Measurements from ENCODE around the gene OR1K1. TPM values are rescaled to one million over a fixed set of nuclear protein-coding genes. Genes with fewer than 3 reads are reported as not detected.

The OR1K1 gene
- polyA plus RNA-seq, 3 donors = not detected

- intact Hi-C loops (cut with micrococcal nuclease) = no loop called here
- Histone ChIP-seq H3K4me3 (replicated peaks in 1 of 3; ENCODE audit: low read depth in 2 of 3, low read length in 3 of 3) (no peak overlapping the region), H3K9me3 (replicated peaks in 1 of 2; ENCODE audit: control insufficient read depth in 1 of 2, insufficient read depth in 1 of 2, low read length in 2 of 2) (no peaks in the 10 kb centered on the region), H3K79me2 (ENCODE audit: insufficient read depth, low read length) (no peaks in the 10 kb centered on the region), H3K27ac (ENCODE audit: low read depth in 1 of 2, low read length in 2 of 2) (no peak overlapping the region), H4K20me1 (ENCODE audit: insufficient read depth, low read length) (no peaks in the 10 kb centered on the region), H3K27me3 (ENCODE audit: control insufficient read depth in 2 of 2, insufficient read depth in 2 of 2, low read length in 2 of 2) (no peaks in the 10 kb centered on the region), H3K9ac (ENCODE audit: insufficient read depth, low read length, poor library complexity, severe bottlenecking) (no peak overlapping the region), H3K36me3 (replicated peaks in 1 of 2; ENCODE audit: control insufficient read depth in 1 of 2, insufficient read depth in 2 of 2, low read length in 2 of 2) (no peaks in the 10 kb centered on the region), H3K4me1 (ENCODE audit: control insufficient read depth in 1 of 2, insufficient read depth in 2 of 2, low read length in 2 of 2) (no peaks in the 10 kb centered on the region), H2AFZ (ENCODE audit: insufficient read depth, low read depth, low read length, poor library complexity, severe bottlenecking) (no peak overlapping the region), H3K4me2 (replicated peaks; ENCODE audit: extremely low read depth, low read length, poor library complexity, severe bottlenecking) (no peak overlapping the region)
- DNase-seq = no peak
- no peaks in the 10 kb centered on the region for H3K4me1 Mint-ChIP-seq
- peaks cover 0 to 7% (median 2%) of the 10 kb centered on the region in 3 donors for H3K27me3 Mint-ChIP-seq (ENCODE audit: low read depth in 3 of 3)
- H3K36me3 Mint-ChIP-seq = no peaks in the 10 kb centered on the region
- no peak for TF ChIP-seq CTCF (IDR thresholded peaks at IDR 0.05)
- 92% methylated on average over 3 of the region's 5 CpGs for WGBS (ENCODE audit: insufficient coverage)
- peaks cover 0 to 11% (median 2%) of the 10 kb centered on the region in 7 donors for H3K9me3 Mint-ChIP-seq
- H3K4me3 Mint-ChIP-seq = no peak overlapping the region
- H3K27ac Mint-ChIP-seq = no peak overlapping the region
These were observed 7.9 kb upstream of the OR1K1 start for GRCh38 chr9:122791872-122792669.

- no peak overlapping the region for H3K27ac ChIP-seq (ENCODE audit: low read depth in 1 of 2, low read length in 2 of 2)
- no peak for TF ChIP-seq CTCF (IDR thresholded peaks at IDR 0.05)
- intact Hi-C loops (cut with micrococcal nuclease) = no loop called here
- no peak overlapping the region for H2AFZ ChIP-seq (ENCODE audit: insufficient read depth, low read depth, low read length, poor library complexity, severe bottlenecking)
- Mint-ChIP-seq H3K4me1 (no peaks in the 10 kb centered on the region), H3K27ac (no peak overlapping the region), H3K9me3 (peaks cover 0 to 11% (median 2%) of the 10 kb centered on the region in 7 donors), H3K4me3 (no peak overlapping the region), H3K36me3 (no peaks in the 10 kb centered on the region), H3K27me3 (ENCODE audit: low read depth in 3 of 3) (peaks cover 2 to 4% (median 3%) of the 10 kb centered on the region in 3 donors)
- H3K9me3 ChIP-seq (replicated peaks in 1 of 2; ENCODE audit: control insufficient read depth in 1 of 2, insufficient read depth in 1 of 2, low read length in 2 of 2) = no peaks in the 10 kb centered on the region
- H3K4me1 ChIP-seq (ENCODE audit: control insufficient read depth in 1 of 2, insufficient read depth in 2 of 2, low read length in 2 of 2) = no peaks in the 10 kb centered on the region
- H3K4me3 ChIP-seq (replicated peaks in 1 of 3; ENCODE audit: low read depth in 2 of 3, low read length in 3 of 3) = no peak overlapping the region
- H3K4me2 ChIP-seq (replicated peaks; ENCODE audit: extremely low read depth, low read length, poor library complexity, severe bottlenecking) = no peak overlapping the region
- no peaks in the 10 kb centered on the region for H3K79me2 ChIP-seq (ENCODE audit: insufficient read depth, low read length)
- H3K36me3 ChIP-seq (replicated peaks in 1 of 2; ENCODE audit: control insufficient read depth in 1 of 2, insufficient read depth in 2 of 2, low read length in 2 of 2) = no peaks in the 10 kb centered on the region
- H3K9ac ChIP-seq (ENCODE audit: insufficient read depth, low read length, poor library complexity, severe bottlenecking) = no peak overlapping the region
- 93% methylated on average over 5 of the region's 6 CpGs for WGBS (ENCODE audit: insufficient coverage)
- no peaks in the 10 kb centered on the region for H3K27me3 ChIP-seq (ENCODE audit: control insufficient read depth in 2 of 2, insufficient read depth in 2 of 2, low read length in 2 of 2)
- H4K20me1 ChIP-seq (ENCODE audit: insufficient read depth, low read length) = no peaks in the 10 kb centered on the region
- no peak for DNase-seq
These were observed 2.4 kb upstream of the OR1K1 start for GRCh38 chr9:122797316-122798063.

Data from CD14-positive monocyte (primary cell).